Measurements from ENCODE around the gene GLG1.

GLG1 gene

GRCh38 chr16:74485916-74486315 lies 121.0 kb downstream of the GLG1 start:
- DNase-seq (ENCODE audit: low read depth in 4 of 4, low spot score in 1 of 4), result no peak

- no peak for DNase-seq (ENCODE audit: low read depth in 4 of 4, low spot score in 1 of 4)
Measured at GRCh38 chr16:74480150-74481029, 126.5 kb downstream of the GLG1 start.

GRCh38 chr16:74477226-74477625 lies 129.7 kb downstream of the GLG1 start:
- DNase-seq (ENCODE audit: low read depth in 4 of 4, low spot score in 1 of 4), result no peak

GRCh38 chr16:74474416-74474815 lies 132.5 kb downstream of the GLG1 start:
- no peak for DNase-seq (ENCODE audit: low read depth in 4 of 4, low spot score in 1 of 4)

- no peak for DNase-seq (ENCODE audit: low read depth in 4 of 4, low spot score in 1 of 4)
Measured at GRCh38 chr16:74472540-74472939, 134.4 kb downstream of the GLG1 start.

GRCh38 chr16:74472010-74472409 lies 134.9 kb downstream of the GLG1 start:
- no peak for DNase-seq (ENCODE audit: low read depth in 4 of 4, low spot score in 1 of 4)

GRCh38 chr16:74469946-74470478 lies 136.9 kb downstream of the GLG1 start:
- no peak for DNase-seq (ENCODE audit: low read depth in 4 of 4, low spot score in 1 of 4)

GRCh38 chr16:74468807-74469525 lies 137.9 kb downstream of the GLG1 start:
- no peak for DNase-seq (ENCODE audit: low read depth in 4 of 4, low spot score in 1 of 4)

GRCh38 chr16:74466872-74467271 lies 140.0 kb downstream of the GLG1 start:
- DNase-seq (ENCODE audit: low read depth in 4 of 4, low spot score in 1 of 4), result no peak

- DNase-seq (ENCODE audit: low read depth in 4 of 4, low spot score in 1 of 4), result no peak
Measured at GRCh38 chr16:74465851-74466685, 140.8 kb downstream of the GLG1 start.

- no peak for DNase-seq (ENCODE audit: low read depth in 4 of 4, low spot score in 1 of 4)
Measured at GRCh38 chr16:74465281-74465680, 141.6 kb downstream of the GLG1 start.

GRCh38 chr16:74463888-74464287 lies 143.0 kb downstream of the GLG1 start:
- DNase-seq (ENCODE audit: low read depth in 4 of 4, low spot score in 1 of 4), result no peak

- no peak for DNase-seq (ENCODE audit: low read depth in 4 of 4, low spot score in 1 of 4)
Measured at GRCh38 chr16:74462361-74462760, 144.6 kb downstream of the GLG1 start.

GRCh38 chr16:74461826-74462225 lies 145.1 kb downstream of the GLG1 start:
- DNase-seq (ENCODE audit: low read depth in 4 of 4, low spot score in 1 of 4), result no peak

- no peak for DNase-seq (ENCODE audit: low read depth in 4 of 4, low spot score in 1 of 4)
Measured at GRCh38 chr16:74460542-74460941, 146.4 kb downstream of the GLG1 start.

- DNase-seq (ENCODE audit: low read depth in 4 of 4, low spot score in 1 of 4), result no peak
Measured at GRCh38 chr16:74456290-74456625, 150.7 kb downstream of the GLG1 start.

- no peak for DNase-seq (ENCODE audit: low read depth in 4 of 4, low spot score in 1 of 4)
Measured at GRCh38 chr16:74455619-74456289, 151.2 kb downstream of the GLG1 start.

GRCh38 chr16:74455213-74455612 lies 151.7 kb downstream of the GLG1 start:
- DNase-seq (ENCODE audit: low read depth in 4 of 4, low spot score in 1 of 4), result no peak

- no peak for DNase-seq (ENCODE audit: low read depth in 4 of 4, low spot score in 1 of 4)
Measured at GRCh38 chr16:74451951-74452758, 154.8 kb downstream of the GLG1 start.
